ENCODE data around the gene VAV3. TPM values are rescaled to one million over a fixed set of nuclear protein-coding genes. Genes with fewer than 3 reads are reported as not detected.

VAV3 gene
- total RNA-seq, 1 experiment from 2014 or later: not detected

- CTCF ChIA-PET: no interaction called here
- H3K9me3 ChIP-seq (ENCODE audit: control insufficient read depth in 1 of 2, insufficient read depth in 1 of 2, low read depth in 1 of 2, low read length in 2 of 2): no peaks in the 10 kb centered on the region
These were observed 158.1 kb downstream of the VAV3 start for GRCh38 chr1:107806902-107807301.

More at GRCh38 chr1:107806902-107807301, 158.1 kb downstream of the VAV3 start:
- no TSS peak for BruUV-seq (replicated peaks)
- DNase-seq (ENCODE audit: low read depth, low spot score): no peak
- Histone ChIP-seq H3K4me1 (ENCODE audit: control insufficient read depth in 1 of 2, insufficient read depth in 2 of 2, low read length in 2 of 2) (no peaks in the 10 kb centered on the region), H3K9me2 (ENCODE audit: insufficient read depth) (no peaks in the 10 kb centered on the region), H3K4me2 (ENCODE audit: low read length) (no peak overlapping the region), H3K9ac (ENCODE audit: low read length) (no peak overlapping the region), H2AFZ (ENCODE audit: low read depth, low read length, poor library complexity, severe bottlenecking) (no peak overlapping the region), H3K36me3 (ENCODE audit: control insufficient read depth in 1 of 2, insufficient read depth in 2 of 2, low read length in 2 of 2) (no peaks in the 10 kb centered on the region), H3K27me3 (ENCODE audit: insufficient read depth, low read length) (peaks cover 11% of the 10 kb centered on the region), H3K79me2 (ENCODE audit: insufficient read depth, low read length) (no peaks in the 10 kb centered on the region), H3K27ac (ENCODE audit: low read depth, low read length) (no peak overlapping the region), H4K20me1 (ENCODE audit: insufficient read depth) (no peaks in the 10 kb centered on the region), H3K4me3 (replicated peaks in 1 of 2; ENCODE audit: low read depth in 1 of 2, low read length in 2 of 2) (no peak overlapping the region)
- ChIA-PET RAD21 (ENCODE audit: low non-redundant PET in 1 of 2, low total read pairs in 2 of 2, uncharacterized antibody in 2 of 2, unreplicated experiment in 2 of 2) (no interaction called here), POLR2A (no interaction called here)
- no peak for ATAC-seq
- intact Hi-C loops (cut with micrococcal nuclease): no loop called here
- TF ChIP-seq JUND (IDR thresholded peaks at IDR 0.05) (no peak), POLR2AphosphoS5 (IDR thresholded peaks at IDR 0.05; ENCODE audit: low read depth, low read length) (no peak), CBX3 (IDR thresholded peaks at IDR 0.05; ENCODE audit: low read depth) (no peak), EZH2phosphoT487 (IDR thresholded peaks at IDR 0.05; ENCODE audit: borderline replicate concordance) (no peak), ZNF274 (IDR thresholded peaks at IDR 0.05; ENCODE audit: low read depth, low read length) (no peak), YY1 (IDR thresholded peaks at IDR 0.05; ENCODE audit: extremely low read depth, insufficient replicate concordance, low read depth, low read length) (no peak), RAD21 (IDR thresholded peaks at IDR 0.05; ENCODE audit: low read depth) (no peak), SRF (IDR thresholded peaks at IDR 0.05; ENCODE audit: low read depth) (no peak), CEBPB (IDR thresholded peaks at IDR 0.05; ENCODE audit: low read depth) (no peak), EZH2 (IDR thresholded peaks at IDR 0.05) (no peak), SIN3A (IDR thresholded peaks at IDR 0.05; ENCODE audit: low read depth) (no peak), ATF3 (IDR thresholded peaks at IDR 0.05) (no peak), ZBTB33 (IDR thresholded peaks at IDR 0.05; ENCODE audit: extremely low read depth, insufficient replicate concordance, low read length) (no peak), MAX (IDR thresholded peaks at IDR 0.05) (no peak), EGR1 (IDR thresholded peaks at IDR 0.05; ENCODE audit: low read depth) (no peak), ZFX (IDR thresholded peaks at IDR 0.05) (no peak), ELF1 (IDR thresholded peaks at IDR 0.05; ENCODE audit: borderline replicate concordance, low read depth) (no peak), REST (IDR thresholded peaks at IDR 0.05; ENCODE audit: low read depth) (no peak), POLR2A (IDR thresholded peaks at IDR 0.05; ENCODE audit: borderline replicate concordance, extremely low read depth, insufficient read depth, insufficient read length) (no peak)
